Glomerular endothelial cell (primary cell): Measurements from ENCODE around the gene BEST3. TPM values are rescaled to one million over a fixed set of nuclear protein-coding genes. Genes with fewer than 3 reads are reported as not detected.

Experiments used
- DNase-seq: peaks from one replicate; pipeline ENCODE4 v3.0.0-alpha.2; 2011; ENCODE audit warnings: low read depth, low spot score; ENCODE audit errors: extremely low read depth
- total RNA-seq: library from RNA; depleted of rRNA; stranded (reverse); fragments of >200 nt; gene quantifications from 2 replicates; pipeline ENCODE4 v1.2.3, GENCODE V29; 2015

The BEST3 gene
- total RNA-seq, 1 donor from 2014 or later: 0.06 TPM

GRCh38 chr12:69655616-69656340 is 43.3 kb downstream of the BEST3 start:
- DNase-seq: no peak

GRCh38 chr12:69653703-69654102 is 45.4 kb downstream of the BEST3 start:
- no peak for DNase-seq

GRCh38 chr12:69651922-69652321 is 47.2 kb downstream of the BEST3 start:
- no peak for DNase-seq

- no peak for DNase-seq
Observed at GRCh38 chr12:69649529-69649928, 49.6 kb downstream of the BEST3 start.

GRCh38 chr12:69648476-69648875 is 50.6 kb downstream of the BEST3 start:
- no peak for DNase-seq

- no peak for DNase-seq
Observed at GRCh38 chr12:69647178-69647577, 51.9 kb downstream of the BEST3 start.

- no peak for DNase-seq
Observed at GRCh38 chr12:69645031-69645430, 54.1 kb downstream of the BEST3 start.

GRCh38 chr12:69644511-69644910 is 54.6 kb downstream of the BEST3 start:
- no peak for DNase-seq

GRCh38 chr12:69642531-69642930 is 56.6 kb downstream of the BEST3 start:
- no peak for DNase-seq

- no peak for DNase-seq
Observed at GRCh38 chr12:69641546-69641945, 57.6 kb downstream of the BEST3 start.

- DNase-seq: no peak
Observed at GRCh38 chr12:69639400-69640016, 59.6 kb downstream of the BEST3 start.

- DNase-seq: no peak
Observed at GRCh38 chr12:69633061-69633460, 66.0 kb downstream of the BEST3 start.

GRCh38 chr12:69630191-69630590 is 68.9 kb downstream of the BEST3 start:
- no peak for DNase-seq

- no peak for DNase-seq
Observed at GRCh38 chr12:69627501-69627900, 71.6 kb downstream of the BEST3 start.

GRCh38 chr12:69623970-69624369 is 75.1 kb downstream of the BEST3 start:
- DNase-seq: no peak

- DNase-seq: no peak
Observed at GRCh38 chr12:69621551-69621950, 77.6 kb downstream of the BEST3 start.

- no peak for DNase-seq
Observed at GRCh38 chr12:69620921-69621320, 78.2 kb downstream of the BEST3 start.

GRCh38 chr12:69620077-69620476 is 79.0 kb downstream of the BEST3 start:
- DNase-seq: no peak

- DNase-seq: no peak
Observed at GRCh38 chr12:69619050-69619449, 80.1 kb downstream of the BEST3 start.

GRCh38 chr12:69616025-69616424 is 83.1 kb downstream of the BEST3 start:
- no peak for DNase-seq

GRCh38 chr12:69613351-69613750 is 85.8 kb downstream of the BEST3 start:
- DNase-seq: no peak

GRCh38 chr12:69610729-69611128 is 88.4 kb downstream of the BEST3 start, which contains the start of gene LRRC10:
TSS of gene LRRC10 (minus strand) at chr12:69610907. CDS start at chr12:69610838, 69 bp downstream.
- no peak for DNase-seq
